Measurements from ENCODE around the gene ZMAT5.

The ZMAT5 gene

GRCh38 chr22:29780748-29781676 lies 14.2 kb upstream of the ZMAT5 start:
- CTCF ChIA-PET: interaction anchor here (0.6 to 1.7 kb wide), 3 partner anchors 8 to 91 kb away, joined by 3 to 8 read pairs (median 4); no protein-coding TSS in a partner anchor
- no peaks in the 10 kb centered on the region for H3K27me3 ChIP-seq (replicated peaks in 2 of 5; ENCODE audit: control insufficient read depth in 4 of 5, insufficient read depth in 5 of 5, low read length in 4 of 5)
- no peaks in the 10 kb centered on the region for H3K9me3 ChIP-seq (ENCODE audit: control extremely low read depth in 1 of 5, control insufficient read depth in 4 of 5, insufficient read depth in 2 of 5, low read depth in 1 of 5, low read length in 4 of 5)
- no peak overlapping the region for H3K4me3 ChIP-seq (ENCODE audit: control insufficient read depth in 1 of 7, extremely low read depth in 1 of 7, insufficient read depth in 4 of 7, low read depth in 2 of 7, low read length in 6 of 7)
- H3K27ac ChIP-seq (ENCODE audit: insufficient read depth in 1 of 2, low read depth in 1 of 2, low read length in 2 of 2, poor library complexity in 1 of 2, severe bottlenecking in 2 of 2): no peak overlapping the region
- DNase-seq: peak in 2 of 3 donors; percentile 19 to 52
- POLR2A ChIA-PET: no interaction called here
- 59% methylated on average over 7 of the region's 8 CpGs for WGBS (ENCODE audit: insufficient coverage)
- no peaks in the 10 kb centered on the region for H3K36me3 ChIP-seq (ENCODE audit: control insufficient read depth in 4 of 4, insufficient read depth in 4 of 4, low read length in 3 of 4)
- H3K4me1 ChIP-seq (ENCODE audit: control extremely low read depth in 1 of 4, control insufficient read depth in 4 of 4, insufficient read depth in 4 of 4, low read length in 3 of 4): no peaks in the 10 kb centered on the region

GRCh38 chr22:29780220-29780619 lies 13.4 kb upstream of the ZMAT5 start:
- Histone ChIP-seq H3K36me3 (ENCODE audit: control insufficient read depth in 4 of 4, insufficient read depth in 4 of 4, low read length in 3 of 4) (no peaks in the 10 kb centered on the region), H3K27ac (ENCODE audit: insufficient read depth in 1 of 2, low read depth in 1 of 2, low read length in 2 of 2, poor library complexity in 1 of 2, severe bottlenecking in 2 of 2) (no peak overlapping the region), H3K27me3 (replicated peaks in 2 of 5; ENCODE audit: control insufficient read depth in 4 of 5, insufficient read depth in 5 of 5, low read length in 4 of 5) (no peaks in the 10 kb centered on the region), H3K9me3 (ENCODE audit: control extremely low read depth in 1 of 5, control insufficient read depth in 4 of 5, insufficient read depth in 2 of 5, low read depth in 1 of 5, low read length in 4 of 5) (no peaks in the 10 kb centered on the region), H3K4me1 (ENCODE audit: control extremely low read depth in 1 of 4, control insufficient read depth in 4 of 4, insufficient read depth in 4 of 4, low read length in 3 of 4) (no peaks in the 10 kb centered on the region), H3K4me3 (ENCODE audit: control insufficient read depth in 1 of 7, extremely low read depth in 1 of 7, insufficient read depth in 4 of 7, low read depth in 2 of 7, low read length in 6 of 7) (no peak overlapping the region)
- 100% methylated on average over 5 of the region's 5 CpGs for WGBS (ENCODE audit: insufficient coverage)
- CTCF ChIA-PET: interaction anchor here (1.0 kb wide), 1 partner anchor 64 kb away, joined by 3 read pairs; no protein-coding TSS in a partner anchor
- POLR2A ChIA-PET: no interaction called here
- DNase-seq: no peak

- Histone ChIP-seq H3K9me3 (ENCODE audit: control extremely low read depth in 1 of 5, control insufficient read depth in 4 of 5, insufficient read depth in 2 of 5, low read depth in 1 of 5, low read length in 4 of 5) (no peaks in the 10 kb centered on the region), H3K27me3 (replicated peaks in 2 of 5; ENCODE audit: control insufficient read depth in 4 of 5, insufficient read depth in 5 of 5, low read length in 4 of 5) (no peaks in the 10 kb centered on the region), H3K36me3 (ENCODE audit: control insufficient read depth in 4 of 4, insufficient read depth in 4 of 4, low read length in 3 of 4) (peaks cover 0 to 15% (median 13%) of the 10 kb centered on the region in 4 experiments), H3K27ac (ENCODE audit: insufficient read depth in 1 of 2, low read depth in 1 of 2, low read length in 2 of 2, poor library complexity in 1 of 2, severe bottlenecking in 2 of 2) (no peak overlapping the region), H3K4me1 (ENCODE audit: control extremely low read depth in 1 of 4, control insufficient read depth in 4 of 4, insufficient read depth in 4 of 4, low read length in 3 of 4) (peaks cover 0 to 7% (median 3%) of the 10 kb centered on the region in 4 experiments), H3K4me3 (ENCODE audit: control insufficient read depth in 1 of 7, extremely low read depth in 1 of 7, insufficient read depth in 4 of 7, low read depth in 2 of 7, low read length in 6 of 7) (no peak overlapping the region)
- WGBS (ENCODE audit: insufficient coverage): 100% methylated on average over 2 of the region's 2 CpGs
- ChIA-PET CTCF (interaction anchor here (1.5 to 1.8 kb wide), 3 partner anchors 8 to 232 kb away, joined by 3 to 8 read pairs (median 6); no protein-coding TSS in a partner anchor), POLR2A (no interaction called here)
- no peak for DNase-seq
These were observed 6.4 kb upstream of the ZMAT5 start for GRCh38 chr22:29773233-29773632.

- no peak overlapping the region for H3K27ac ChIP-seq (ENCODE audit: insufficient read depth in 1 of 2, low read depth in 1 of 2, low read length in 2 of 2, poor library complexity in 1 of 2, severe bottlenecking in 2 of 2)
- ChIA-PET POLR2A (no interaction called here), CTCF (interaction anchor here (1.5 to 1.8 kb wide), 3 partner anchors 10 to 233 kb away, joined by 3 to 8 read pairs (median 6); no protein-coding TSS in a partner anchor)
- H3K27me3 ChIP-seq (replicated peaks in 2 of 5; ENCODE audit: control insufficient read depth in 4 of 5, insufficient read depth in 5 of 5, low read length in 4 of 5): no peaks in the 10 kb centered on the region
- peaks cover 0 to 15% (median 13%) of the 10 kb centered on the region in 4 experiments for H3K36me3 ChIP-seq (ENCODE audit: control insufficient read depth in 4 of 4, insufficient read depth in 4 of 4, low read length in 3 of 4)
- peak in 2 of 3 donors; percentile 9 to 13 for DNase-seq
- no peaks in the 10 kb centered on the region for H3K9me3 ChIP-seq (ENCODE audit: control extremely low read depth in 1 of 5, control insufficient read depth in 4 of 5, insufficient read depth in 2 of 5, low read depth in 1 of 5, low read length in 4 of 5)
- no peak overlapping the region for H3K4me3 ChIP-seq (ENCODE audit: control insufficient read depth in 1 of 7, extremely low read depth in 1 of 7, insufficient read depth in 4 of 7, low read depth in 2 of 7, low read length in 6 of 7)
- 75% methylated on average over 4 of the region's 5 CpGs for WGBS (ENCODE audit: insufficient coverage)
- H3K4me1 ChIP-seq (ENCODE audit: control extremely low read depth in 1 of 4, control insufficient read depth in 4 of 4, insufficient read depth in 4 of 4, low read length in 3 of 4): peaks cover 0 to 13% (median 11%) of the 10 kb centered on the region in 4 experiments
These were observed 5.4 kb upstream of the ZMAT5 start for GRCh38 chr22:29772170-29772641.

GRCh38 chr22:29769723-29770321 lies 3.0 kb upstream of the ZMAT5 start:
- ChIA-PET CTCF (interaction anchor here (0.7 to 1.4 kb wide), 3 partner anchors 20 to 80 kb away, joined by 3 to 5 read pairs (median 4); no protein-coding TSS in a partner anchor), POLR2A (no interaction called here)
- Histone ChIP-seq H3K4me3 (ENCODE audit: control insufficient read depth in 1 of 7, extremely low read depth in 1 of 7, insufficient read depth in 4 of 7, low read depth in 2 of 7, low read length in 6 of 7) (no peak overlapping the region), H3K27ac (ENCODE audit: insufficient read depth in 1 of 2, low read depth in 1 of 2, low read length in 2 of 2, poor library complexity in 1 of 2, severe bottlenecking in 2 of 2) (no peak overlapping the region), H3K4me1 (ENCODE audit: control extremely low read depth in 1 of 4, control insufficient read depth in 4 of 4, insufficient read depth in 4 of 4, low read length in 3 of 4) (peaks cover 0 to 24% (median 20%) of the 10 kb centered on the region in 4 experiments), H3K27me3 (replicated peaks in 2 of 5; ENCODE audit: control insufficient read depth in 4 of 5, insufficient read depth in 5 of 5, low read length in 4 of 5) (no peaks in the 10 kb centered on the region), H3K36me3 (ENCODE audit: control insufficient read depth in 4 of 4, insufficient read depth in 4 of 4, low read length in 3 of 4) (peaks cover 0 to 15% (median 13%) of the 10 kb centered on the region in 4 experiments), H3K9me3 (ENCODE audit: control extremely low read depth in 1 of 5, control insufficient read depth in 4 of 5, insufficient read depth in 2 of 5, low read depth in 1 of 5, low read length in 4 of 5) (no peaks in the 10 kb centered on the region)
- no peak for DNase-seq
- WGBS (ENCODE audit: insufficient coverage): no CpG with 5 or more reads among the region's 2 CpGs

- CTCF ChIA-PET: no interaction called here
- peak overlapping the region in 6 of 7 experiments; percentile 85 to 97 (median 95) for H3K4me3 ChIP-seq (ENCODE audit: control insufficient read depth in 1 of 7, extremely low read depth in 1 of 7, insufficient read depth in 4 of 7, low read depth in 2 of 7, low read length in 6 of 7)
- H3K27ac ChIP-seq (ENCODE audit: insufficient read depth in 1 of 2, low read depth in 1 of 2, low read length in 2 of 2, poor library complexity in 1 of 2, severe bottlenecking in 2 of 2): peak overlapping the region in 1 of 2 experiments; percentile 91
These were observed 1.4 kb upstream of the ZMAT5 start for GRCh38 chr22:29768052-29768693.

More at GRCh38 chr22:29768052-29768693, 1.4 kb upstream of the ZMAT5 start:
- Histone ChIP-seq H3K4me1 (ENCODE audit: control extremely low read depth in 1 of 4, control insufficient read depth in 4 of 4, insufficient read depth in 4 of 4, low read length in 3 of 4) (peaks cover 0 to 28% (median 21%) of the 10 kb centered on the region in 4 experiments), H3K27me3 (replicated peaks in 2 of 5; ENCODE audit: control insufficient read depth in 4 of 5, insufficient read depth in 5 of 5, low read length in 4 of 5) (no peaks in the 10 kb centered on the region), H3K9me3 (ENCODE audit: control extremely low read depth in 1 of 5, control insufficient read depth in 4 of 5, insufficient read depth in 2 of 5, low read depth in 1 of 5, low read length in 4 of 5) (no peaks in the 10 kb centered on the region), H3K36me3 (ENCODE audit: control insufficient read depth in 4 of 4, insufficient read depth in 4 of 4, low read length in 3 of 4) (peaks cover 0 to 15% (median 13%) of the 10 kb centered on the region in 4 experiments)
- WGBS (ENCODE audit: insufficient coverage): 47% methylated on average over 4 of the region's 6 CpGs
- POLR2A ChIA-PET: no interaction called here
- DNase-seq: no peak
